NT2/D1 (cell line): Measurements from ENCODE around the gene OGA.

ENCODE experiments used
- YY1 ChIP-seq: IDR thresholded peaks from 2 replicates; pipeline ENCODE4 v1.6.1; 2011; ENCODE audit not compliant: insufficient read length, insufficient read depth
- ZNF274 ChIP-seq: IDR thresholded peaks from 2 replicates; pipeline ENCODE4 v1.6.1; 2011; ENCODE audit warnings: mild to moderate bottlenecking, low read depth, low read length

GRCh38 chr10:101812606-101813005, 5.6 kb downstream of the OGA start:
- TF ChIP-seq YY1 = no peak
- no peak for TF ChIP-seq ZNF274
